Thyroid gland (tissue), 4 donors: Measurements from ENCODE around the gene MPP1.

Experiments used
- CTCF ChIP-seq, 6 experiments: fragments of 200-600 bp in 3 of 6; fragments of 450-650 bp in 3 of 6; sonication (generic) in 3 of 6; IDR thresholded peaks; one replicate each; pipeline ENCODE4 v1.5.1; 2016 to 2019; ENCODE audit warnings: antibody characterized with exemption in 6 of 6, mild to moderate bottlenecking in 2 of 6, inconsistent platforms in 1 of 6, moderate library complexity in 1 of 6
- POLR2A ChIP-seq, 2 donors: fragments of 450-650 bp; IDR thresholded peaks; one replicate each; pipeline ENCODE4 v1.6.1; 2017; ENCODE audit warnings: antibody characterized with exemption in 2 of 2, mild to moderate bottlenecking in 2 of 2, moderate library complexity in 1 of 2

GRCh38 chrX:154742613-154743012 lies 62.7 kb downstream of the MPP1 start:
- TF ChIP-seq CTCF (IDR thresholded peaks at IDR 0.05), result no peak
- TF ChIP-seq POLR2A (IDR thresholded peaks at IDR 0.05), result no peak
